Midbrain (tissue), 1 donor: ENCODE measurements around the gene ADGRA1.

ENCODE experiments used
- DNase-seq: peaks from one replicate; lab custom pipeline; 2025; lab: John Stamatoyannopoulos, UW

ADGRA1 gene

DNA sequence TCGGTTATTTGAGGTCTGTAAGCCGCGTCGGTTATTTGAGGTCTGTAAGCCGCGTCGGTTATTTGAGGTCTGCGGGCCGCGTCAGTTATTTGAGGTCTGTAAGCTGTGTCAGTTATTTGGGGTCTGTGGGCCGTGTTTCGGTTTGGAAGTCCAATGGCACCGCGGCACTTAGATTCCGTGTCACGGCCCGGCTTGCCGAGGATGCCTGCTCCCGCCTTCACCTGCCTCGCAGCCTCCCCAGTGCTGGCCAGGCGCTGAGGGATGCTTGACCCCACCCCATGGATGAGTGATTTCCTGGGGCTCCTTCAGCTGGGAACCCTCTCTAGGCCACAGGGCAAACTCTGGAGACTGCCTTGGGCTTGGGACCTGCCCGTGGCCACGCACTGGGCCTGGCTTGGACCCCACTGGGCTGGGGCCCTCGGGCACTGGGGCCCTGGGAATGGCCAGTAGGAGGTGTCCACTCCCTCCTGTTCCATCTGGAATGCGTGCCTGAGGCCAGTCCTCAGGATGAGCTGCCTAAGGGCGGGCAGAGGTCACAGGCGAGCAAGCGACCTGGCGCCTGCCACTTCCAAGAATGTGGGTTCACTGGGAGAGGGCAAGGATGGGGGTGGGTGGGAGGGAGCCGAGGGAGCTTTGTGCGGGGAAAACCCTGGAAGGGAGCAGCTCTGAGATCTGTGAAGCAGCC lies 25.6 kb downstream of the ADGRA1 start:
- DNase-seq: no peak

DNA sequence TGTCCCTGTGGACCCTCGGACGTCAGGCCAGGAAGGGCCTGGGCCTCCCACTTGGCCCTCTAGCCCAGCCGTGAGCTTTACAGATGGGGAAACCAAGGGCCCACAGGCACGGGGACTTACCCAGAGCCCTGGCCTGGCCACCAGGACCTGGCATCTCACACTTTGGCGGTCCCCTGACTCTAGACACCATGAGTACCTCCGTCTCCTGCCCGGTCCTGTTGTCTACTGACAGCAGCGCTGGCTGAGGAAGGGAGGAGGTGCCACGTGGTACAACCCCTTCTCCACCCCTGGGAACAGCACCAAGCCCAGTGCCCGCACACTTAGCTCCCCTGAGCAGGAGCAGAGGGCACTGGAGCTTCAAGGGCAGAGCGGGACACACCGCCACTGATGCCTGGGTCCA lies 26.1 kb downstream of the ADGRA1 start:
- DNase-seq: no peak

DNA sequence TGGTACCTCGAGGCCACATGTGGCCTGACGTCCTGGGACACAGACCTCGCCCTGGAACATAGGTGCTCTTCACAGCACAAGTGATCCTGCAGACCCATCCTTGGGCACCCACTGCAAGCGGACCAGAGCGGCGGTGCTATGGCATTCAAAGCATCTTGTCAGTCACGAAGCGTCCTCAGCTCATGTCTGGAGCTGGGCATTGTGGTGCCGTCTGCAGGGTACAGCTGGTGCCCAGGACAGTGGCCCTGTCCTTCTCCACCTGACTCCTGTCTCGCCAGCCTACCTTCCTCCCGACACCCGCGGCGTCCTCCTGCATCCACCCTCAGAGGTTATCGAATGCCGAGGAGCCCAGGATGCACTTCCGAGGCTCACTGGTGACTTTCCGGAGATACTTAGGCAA lies 26.5 kb downstream of the ADGRA1 start:
- no peak for DNase-seq

DNA sequence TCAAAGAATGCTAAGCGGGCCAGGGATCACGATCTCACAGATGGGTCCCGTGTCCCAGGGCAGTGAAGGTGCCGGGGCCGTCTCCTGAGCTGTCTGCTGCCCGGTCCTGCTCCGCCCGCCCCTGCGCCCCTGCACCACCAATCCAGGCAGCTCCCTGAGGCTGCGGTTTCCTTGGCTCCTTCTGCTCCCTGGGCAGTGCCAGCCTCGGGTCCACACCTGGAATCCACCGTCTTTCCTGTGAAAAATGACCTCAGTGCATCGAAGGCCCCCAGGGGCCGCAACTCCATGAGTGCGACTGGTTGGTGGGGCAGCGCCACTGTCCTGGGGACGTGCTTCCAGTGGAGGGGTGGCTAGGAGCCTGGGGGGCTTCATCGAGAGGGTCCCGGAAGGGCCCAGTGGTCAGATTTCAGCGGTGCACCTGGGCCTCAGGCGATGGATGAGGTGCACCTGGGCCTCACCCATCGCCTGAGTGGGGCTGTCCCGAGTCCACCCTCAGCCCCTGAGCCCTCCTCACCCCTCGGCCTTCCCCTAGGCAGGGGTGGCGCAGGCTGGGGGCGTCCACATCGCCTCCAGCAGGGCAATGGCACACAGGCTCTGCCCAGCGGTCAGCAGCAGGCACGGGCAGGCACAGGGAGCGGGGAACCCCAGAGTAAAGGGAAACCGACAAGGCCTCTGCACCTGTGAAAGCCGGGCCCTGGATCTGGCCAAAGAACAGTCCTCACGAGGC lies 27.2 kb downstream of the ADGRA1 start:
- no peak for DNase-seq

DNA sequence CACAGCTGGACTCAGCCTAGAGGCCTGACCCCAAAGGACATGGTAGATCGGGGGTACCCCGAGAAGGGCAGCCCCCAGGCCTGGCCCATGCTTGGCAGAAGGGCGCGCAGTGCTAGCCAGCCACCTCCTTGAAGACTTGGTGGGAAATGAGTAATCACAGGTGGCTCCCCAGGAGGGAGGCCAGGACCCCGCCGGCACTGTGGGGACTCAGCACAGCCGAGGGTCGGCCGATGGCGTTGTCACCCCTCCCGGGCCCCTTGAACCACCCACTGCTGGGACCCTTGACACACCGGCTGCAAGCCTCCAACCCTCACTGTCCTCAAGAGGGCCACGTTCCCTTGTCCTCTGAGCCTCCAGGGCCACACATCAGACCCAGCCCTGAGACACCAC lies 27.7 kb downstream of the ADGRA1 start:
- no peak for DNase-seq

DNA sequence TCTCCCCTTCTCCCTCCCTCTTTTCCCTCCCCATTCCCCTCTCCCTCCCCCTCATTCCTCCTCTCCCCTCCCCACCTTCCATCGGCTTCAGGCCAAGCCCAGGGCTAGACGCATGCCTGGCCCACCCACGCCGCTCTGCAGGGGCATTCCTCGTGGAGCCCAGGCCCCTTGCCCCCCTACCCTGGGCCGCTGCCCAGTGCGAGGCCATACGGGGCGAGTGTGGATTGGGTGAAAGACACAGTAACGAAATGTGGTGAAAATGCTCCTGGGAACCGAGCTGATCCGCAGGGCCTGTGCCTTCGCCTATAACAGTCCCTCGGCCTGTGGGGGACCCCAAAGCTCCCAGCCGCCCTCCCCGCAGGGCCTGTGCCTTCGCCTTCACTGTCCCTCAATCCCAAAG lies 28.3 kb downstream of the ADGRA1 start:
- no peak for DNase-seq

DNA sequence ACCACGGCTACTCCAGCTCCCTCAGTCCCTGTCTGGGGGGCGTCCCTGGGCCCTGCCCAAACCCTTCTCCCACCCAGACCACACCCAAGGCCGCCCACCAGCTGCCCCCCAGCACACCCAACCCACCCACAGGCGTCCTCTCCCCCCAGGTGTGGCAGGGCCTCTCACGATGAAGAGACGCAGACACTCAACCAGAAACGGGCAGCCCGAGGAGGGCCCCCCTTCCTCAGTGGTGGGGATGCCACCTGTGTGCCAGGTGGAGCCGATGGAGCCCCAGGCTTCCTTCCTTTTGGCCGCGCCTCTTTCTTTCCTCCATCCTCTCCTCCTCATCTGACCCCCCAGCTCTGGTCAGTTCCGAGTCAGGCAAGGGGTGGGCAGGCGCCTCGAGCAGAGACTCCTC lies 28.7 kb downstream of the ADGRA1 start:
- DNase-seq: no peak

DNA sequence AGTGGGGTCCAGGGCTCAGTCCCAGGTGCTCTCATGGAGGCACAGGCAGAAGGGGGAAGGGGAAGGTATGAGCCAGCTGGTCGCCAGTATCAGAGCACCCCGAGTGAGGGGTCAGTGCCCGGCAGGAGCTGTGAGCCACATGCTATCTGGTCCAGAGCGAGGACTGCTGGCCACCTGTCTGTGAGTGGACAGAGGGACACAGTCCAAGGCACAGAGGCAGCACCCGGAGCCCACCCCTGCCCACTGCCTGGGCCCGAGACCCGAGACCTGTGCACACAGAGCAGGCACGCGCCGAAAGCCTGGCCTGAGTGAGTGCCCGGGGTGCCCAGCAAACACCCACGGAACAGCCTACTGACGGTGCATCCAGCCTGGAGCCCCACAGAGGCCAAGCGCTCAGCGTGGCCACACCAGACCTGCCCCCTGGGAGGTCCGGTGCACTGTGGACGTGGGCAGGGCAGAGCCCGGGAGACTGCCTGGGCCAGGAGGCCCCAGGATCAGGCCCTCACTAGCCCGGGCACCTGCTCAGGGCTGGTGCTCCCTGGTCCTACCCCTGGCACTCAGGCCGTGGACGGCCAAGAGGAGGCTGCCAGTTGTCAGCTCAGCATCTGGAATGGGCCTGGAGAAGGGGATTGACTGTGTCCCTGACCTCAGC lies 29.4 kb downstream of the ADGRA1 start:
- no peak for DNase-seq

DNA sequence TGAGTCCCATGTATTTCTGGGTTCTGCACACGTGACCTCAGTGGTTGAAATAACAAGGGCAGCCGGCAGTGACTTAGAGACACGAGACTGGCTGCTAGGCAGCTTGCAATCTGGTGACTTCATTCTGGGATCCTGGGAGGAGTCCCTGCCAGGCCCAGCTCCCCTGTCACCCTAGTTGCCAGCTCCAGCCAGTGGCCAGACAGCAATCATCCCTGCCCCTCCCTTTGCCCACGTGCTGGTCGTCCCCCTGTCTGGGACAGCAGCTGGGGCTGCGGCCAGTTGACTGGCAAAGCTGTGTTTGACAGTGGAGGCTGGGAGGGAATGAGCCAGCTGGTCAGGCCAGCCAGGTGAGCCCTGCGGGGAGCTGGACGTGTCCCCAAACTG lies 30.0 kb downstream of the ADGRA1 start:
- DNase-seq: no peak

DNA sequence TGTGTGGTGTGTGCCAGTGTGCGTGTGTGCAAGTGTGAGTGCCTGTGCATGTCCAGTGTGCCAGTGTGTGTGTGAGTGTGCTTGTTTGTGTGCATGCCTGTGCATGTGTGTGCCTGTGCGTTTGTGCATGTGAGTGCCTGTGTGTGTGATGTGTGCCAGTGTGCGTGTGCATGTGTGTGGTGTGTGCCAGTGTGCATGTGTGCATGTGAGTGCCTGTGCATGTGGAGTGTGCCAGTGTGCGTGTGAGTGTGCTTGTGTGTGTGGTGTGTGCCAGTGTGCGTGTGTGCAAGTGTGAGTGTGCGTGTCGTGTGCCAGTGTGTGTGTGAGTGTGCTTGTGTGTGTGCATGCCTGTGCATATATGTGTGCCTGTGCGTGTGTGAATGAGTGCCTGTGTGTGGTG lies 33.8 kb downstream of the ADGRA1 start:
- DNase-seq: no peak

DNA sequence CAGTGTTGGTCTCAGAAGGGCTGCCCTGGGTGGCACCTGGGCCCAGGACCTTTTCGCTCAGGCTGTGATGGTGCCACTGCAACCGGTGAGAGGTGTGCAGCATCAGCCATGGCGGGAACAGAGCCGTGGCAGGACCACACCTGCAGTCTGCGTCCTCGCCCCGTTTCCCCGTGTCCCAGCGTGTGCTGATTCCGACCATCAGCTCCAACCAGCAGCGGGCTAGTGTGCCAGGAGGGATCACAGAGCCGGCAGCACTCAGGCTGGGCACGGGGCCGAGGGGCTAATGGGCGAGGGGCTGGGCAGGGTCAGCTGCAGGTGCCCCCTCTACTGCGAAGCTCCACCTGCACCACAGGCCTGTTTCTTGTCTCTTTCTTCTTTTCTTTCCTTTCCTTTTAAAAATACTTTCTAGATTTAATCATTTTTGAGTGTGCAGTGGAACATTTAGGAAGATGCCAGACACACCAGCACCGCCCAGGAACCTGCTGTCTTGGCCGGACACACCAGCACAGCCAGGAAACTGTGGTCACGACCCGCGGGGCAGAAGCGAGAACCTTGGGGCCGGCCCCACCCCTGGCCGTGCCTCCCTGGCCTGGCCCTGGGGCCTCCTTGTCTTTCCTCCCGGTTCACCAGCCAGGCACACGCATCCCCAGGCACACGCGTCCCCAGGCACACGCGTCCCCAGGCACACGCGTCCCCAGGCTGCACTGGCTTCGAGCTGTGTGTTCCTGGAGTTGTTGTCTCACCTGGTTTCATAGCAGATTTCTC lies 34.6 kb downstream of the ADGRA1 start:
- DNase-seq: no peak

DNA sequence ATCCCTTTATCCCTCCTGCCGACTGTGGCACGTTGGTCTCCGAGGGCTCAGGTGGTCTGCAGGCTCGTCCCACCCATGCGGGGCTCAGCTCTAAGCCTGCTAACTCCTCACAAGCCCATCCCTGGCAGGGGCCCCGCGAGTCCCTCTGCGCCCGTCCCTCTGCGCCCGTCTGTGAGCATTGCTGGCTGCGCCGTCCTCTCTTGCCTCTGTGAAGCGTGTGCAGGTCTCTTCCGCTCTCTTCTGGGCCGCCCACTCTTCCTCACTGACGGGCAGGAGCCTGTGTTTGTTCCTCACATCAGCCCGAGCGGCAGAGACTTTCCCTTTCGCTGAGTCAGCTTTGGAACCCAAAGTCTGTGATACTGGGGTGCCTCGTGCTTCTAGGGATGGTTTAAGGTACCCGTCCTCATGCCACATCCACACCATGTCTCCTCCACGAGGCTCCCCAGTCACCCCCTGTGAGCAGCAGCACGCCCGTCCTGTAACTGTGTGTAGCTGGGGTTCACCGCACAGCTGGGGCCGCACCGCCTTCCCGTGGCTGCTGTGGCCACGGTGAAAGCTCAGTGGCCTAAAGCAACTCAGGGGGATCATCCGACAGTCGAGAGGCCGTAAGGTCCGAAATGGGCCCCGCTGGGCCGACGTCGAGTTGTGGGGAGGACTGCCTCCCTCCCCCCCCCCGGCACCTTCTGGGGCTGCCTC lies 35.5 kb downstream of the ADGRA1 start:
- DNase-seq: no peak

DNA sequence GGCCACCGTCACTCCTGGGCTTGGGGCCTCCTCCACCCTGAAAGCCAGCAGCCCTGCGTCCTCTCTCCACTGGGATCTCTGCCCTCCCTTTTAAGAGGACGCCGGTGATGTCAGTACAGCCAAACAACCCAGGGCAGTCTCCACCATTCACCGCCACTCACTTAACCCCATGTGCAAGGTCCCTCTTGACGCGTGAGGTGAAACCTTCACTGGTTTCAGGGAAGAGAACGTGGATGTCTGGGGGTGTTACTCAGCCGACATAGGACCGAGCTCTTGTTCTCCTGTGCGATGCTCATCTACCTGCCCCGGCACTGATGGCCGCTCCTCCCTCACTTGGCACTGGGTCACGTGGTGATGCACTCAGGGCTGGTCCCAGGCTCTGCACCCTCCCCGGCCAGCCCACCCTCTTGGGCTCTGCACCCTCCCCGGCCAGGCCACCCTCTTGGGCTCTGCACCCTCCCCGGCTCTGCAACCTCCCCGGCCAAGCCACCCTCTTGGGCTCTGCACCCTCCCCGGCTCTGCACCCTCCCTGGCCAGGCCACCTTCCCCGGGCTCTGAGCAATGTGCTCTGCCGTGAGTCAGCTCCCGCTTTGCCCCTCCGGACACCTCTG lies 36.1 kb downstream of the ADGRA1 start:
- DNase-seq: no peak

DNA sequence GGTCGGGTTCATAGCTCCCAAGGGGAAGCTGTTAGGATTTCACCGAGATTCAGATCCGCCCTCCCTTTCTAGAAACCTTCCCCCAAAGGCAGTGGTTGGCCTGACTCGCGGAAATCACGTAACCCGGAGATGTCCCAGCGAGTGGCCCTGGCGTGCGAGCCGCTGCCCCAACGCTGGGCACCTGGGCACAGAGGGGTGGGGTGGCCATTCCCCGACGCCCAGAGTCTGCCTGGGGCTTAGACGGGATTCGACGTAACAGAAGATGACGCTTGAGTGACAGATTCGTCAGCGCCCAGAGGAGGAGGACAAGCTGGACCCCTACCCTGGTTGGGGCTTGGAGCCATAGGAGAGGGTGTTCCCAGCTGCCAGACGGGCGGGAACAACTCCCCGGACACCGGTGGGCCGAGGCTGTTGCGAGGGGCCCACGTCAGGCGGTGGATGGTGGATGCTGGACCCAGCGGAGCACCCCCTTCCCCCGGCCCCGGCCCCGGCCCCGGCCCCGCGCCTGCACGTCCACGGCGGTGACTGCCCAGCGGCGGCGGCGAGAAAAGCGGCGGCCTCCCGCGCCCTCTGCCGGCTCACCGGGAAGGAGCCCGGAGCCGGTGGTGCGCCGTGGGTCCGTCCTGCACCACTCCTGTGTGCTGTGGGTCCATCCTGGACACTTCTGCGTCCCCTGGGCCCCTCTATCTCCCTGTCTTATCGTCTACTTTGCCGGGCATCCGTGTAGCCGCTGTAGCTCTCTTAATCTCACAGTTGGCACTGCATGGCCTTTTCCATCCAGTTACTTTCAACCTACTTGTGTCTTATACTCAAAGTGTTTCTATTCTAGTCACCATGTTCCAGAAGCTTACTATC lies 36.9 kb downstream of the ADGRA1 start:
- no peak for DNase-seq

DNA sequence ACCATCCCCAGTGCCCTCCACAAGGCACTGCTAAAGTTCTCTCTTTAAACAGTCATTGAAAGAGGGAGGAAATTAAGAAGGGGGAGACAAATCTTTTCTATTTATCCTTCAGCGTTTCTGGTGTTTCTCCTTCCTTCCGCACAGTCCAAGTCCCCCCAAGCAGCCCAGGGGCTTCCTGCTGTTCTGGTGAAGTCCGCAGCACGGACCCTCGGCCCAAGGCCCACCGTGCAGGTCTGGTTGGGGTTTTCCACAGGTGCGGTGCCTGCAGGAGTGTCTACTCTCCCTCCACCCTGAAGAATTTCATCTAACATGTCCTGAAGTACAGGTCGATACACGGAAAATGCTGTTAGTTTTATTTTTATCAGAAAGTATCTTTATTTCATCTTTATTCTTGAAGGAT lies 38.2 kb downstream of the ADGRA1 start:
- DNase-seq: no peak

DNA sequence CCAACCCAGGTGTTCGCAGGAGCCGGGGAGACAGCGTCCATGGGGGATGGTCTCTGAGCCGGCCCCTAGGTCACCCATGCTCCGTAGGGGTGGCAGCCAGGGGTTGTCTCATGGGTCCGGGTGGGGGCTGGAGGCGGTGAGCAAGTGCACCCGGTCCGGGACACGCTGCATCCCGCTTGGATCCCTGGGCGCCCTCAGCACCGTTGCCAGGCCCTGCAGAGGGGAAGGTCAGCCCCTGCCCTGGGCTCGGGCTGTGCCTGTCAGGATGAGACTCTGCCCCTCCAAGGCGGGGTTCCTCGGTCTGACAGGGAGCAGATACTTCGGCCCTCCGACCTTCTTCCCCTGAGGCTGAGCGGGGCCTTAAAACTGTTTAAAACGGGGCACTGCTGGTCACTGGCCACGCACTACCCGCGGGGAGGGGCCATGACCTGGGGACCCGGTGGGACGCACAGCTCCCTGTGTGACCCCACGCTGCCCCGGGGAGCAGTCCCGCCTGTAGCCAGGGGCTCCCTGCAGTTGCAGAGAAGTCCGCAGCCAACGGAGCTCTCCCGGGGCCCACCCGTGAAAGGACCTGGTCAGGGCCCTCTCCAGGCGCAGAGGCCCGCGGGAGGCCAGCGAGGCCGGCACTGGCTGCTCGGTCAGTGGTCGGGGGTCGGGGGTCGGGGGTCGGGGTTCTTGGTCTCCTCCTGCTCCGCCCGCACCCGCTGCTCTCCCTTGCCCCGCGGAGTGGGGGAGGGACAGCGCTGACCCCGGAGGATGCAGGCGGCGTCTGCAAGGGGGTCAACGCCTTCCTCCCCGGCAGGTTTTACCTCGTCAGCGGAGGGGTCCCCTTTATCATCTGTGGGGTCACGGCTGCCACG lies 38.9 kb downstream of the ADGRA1 start:
- DNase-seq: no peak

DNA sequence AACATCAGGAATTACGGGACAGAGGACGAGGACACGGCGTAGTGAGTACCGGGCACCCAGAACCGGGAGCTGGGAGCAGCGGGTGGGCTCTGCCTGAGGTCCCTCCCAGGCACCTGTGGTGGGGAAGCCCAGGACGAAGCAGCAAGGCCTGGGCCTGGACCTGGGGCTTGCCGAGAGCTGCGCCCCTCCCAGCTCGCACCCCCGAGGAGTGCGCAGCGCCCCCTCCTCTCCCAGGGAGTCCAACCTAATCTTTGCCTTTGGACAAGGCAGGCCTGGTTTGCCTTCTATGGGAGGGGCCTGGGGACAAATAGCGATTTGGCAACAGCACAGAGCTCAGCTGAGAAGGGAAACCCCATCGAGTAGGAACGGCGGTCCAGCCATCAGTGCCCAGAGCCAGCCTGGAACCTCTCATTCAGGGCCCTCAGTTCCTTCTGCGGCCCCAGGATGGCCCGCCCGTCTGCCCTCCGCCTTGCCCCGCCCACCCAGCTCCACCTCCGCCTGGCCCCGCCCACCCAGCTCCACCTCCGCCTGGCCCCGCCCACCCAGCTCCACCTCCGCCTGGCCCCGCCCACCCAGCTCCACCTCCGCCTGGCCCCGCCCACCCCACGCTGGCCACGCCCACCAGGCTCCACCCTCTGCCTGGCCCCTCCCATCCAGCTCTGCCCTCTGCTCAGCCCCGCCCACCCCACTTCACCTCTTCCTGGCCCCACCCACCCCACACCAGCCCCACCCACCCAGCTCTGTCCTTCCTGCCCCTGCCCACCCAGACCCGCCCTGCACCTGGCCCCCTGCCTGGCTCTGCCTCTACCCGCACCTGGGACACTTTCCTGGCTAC lies 39.8 kb downstream of the ADGRA1 start:
- no peak for DNase-seq

DNA sequence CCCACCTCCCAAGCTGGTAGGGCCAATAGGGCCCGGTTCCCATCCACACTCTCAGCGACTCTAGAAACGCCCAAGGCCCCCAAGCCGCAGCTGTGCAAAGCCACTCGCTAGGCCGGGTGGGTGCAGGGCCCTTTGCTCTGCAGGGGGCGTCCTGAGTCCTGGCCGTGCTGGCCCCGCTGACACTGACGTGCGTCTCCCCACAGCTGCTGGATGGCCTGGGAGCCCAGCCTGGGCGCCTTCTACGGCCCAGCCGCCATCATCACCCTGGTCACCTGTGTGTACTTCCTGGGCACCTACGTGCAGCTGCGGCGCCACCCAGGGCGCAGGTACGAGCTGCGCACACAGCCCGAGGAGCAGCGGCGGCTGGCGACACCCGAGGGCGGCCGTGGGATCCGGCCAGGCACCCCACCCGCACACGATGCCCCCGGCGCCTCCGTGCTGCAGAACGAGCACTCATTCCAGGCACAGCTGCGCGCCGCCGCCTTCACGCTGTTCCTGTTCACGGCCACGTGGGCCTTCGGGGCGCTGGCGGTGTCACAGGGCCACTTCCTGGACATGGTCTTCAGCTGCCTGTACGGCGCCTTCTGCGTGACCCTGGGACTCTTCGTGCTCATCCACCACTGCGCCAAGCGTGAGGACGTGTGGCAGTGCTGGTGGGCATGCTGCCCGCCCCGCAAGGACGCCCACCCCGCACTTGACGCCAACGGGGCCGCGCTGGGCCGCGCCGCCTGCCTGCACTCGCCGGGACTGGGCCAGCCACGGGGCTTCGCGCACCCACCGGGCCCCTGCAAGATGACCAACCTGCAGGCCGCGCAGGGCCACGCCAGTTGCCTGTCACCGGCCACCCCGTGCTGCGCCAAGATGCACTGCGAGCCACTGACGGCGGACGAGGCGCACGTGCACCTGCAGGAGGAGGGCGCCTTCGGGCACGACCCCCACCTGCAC lies 40.7 kb downstream of the ADGRA1 start:
- no peak for DNase-seq
